ENCODE measurements around the gene NLRX1.

The NLRX1 gene

DNA sequence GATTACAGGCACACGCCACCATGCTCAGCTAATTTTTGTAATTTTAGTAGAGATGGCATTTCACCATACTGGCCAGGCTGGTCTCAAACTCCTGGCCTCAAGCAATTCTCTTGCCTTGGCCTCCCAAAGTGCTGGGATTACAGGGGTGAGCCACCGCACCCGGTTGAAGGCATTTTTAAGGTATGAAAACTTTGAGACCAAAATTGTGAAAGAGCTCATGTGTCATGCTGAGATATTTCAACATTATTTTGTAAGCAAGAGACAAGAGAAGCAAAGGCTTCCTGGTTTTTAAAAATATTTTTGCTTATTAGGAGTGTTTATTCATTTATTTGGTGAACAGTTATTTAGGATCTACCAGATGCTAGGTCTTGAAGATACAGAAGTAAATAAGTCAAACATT lies 23.6 kb downstream of the NLRX1 start:
- TF ChIP-seq, protein P1, sequence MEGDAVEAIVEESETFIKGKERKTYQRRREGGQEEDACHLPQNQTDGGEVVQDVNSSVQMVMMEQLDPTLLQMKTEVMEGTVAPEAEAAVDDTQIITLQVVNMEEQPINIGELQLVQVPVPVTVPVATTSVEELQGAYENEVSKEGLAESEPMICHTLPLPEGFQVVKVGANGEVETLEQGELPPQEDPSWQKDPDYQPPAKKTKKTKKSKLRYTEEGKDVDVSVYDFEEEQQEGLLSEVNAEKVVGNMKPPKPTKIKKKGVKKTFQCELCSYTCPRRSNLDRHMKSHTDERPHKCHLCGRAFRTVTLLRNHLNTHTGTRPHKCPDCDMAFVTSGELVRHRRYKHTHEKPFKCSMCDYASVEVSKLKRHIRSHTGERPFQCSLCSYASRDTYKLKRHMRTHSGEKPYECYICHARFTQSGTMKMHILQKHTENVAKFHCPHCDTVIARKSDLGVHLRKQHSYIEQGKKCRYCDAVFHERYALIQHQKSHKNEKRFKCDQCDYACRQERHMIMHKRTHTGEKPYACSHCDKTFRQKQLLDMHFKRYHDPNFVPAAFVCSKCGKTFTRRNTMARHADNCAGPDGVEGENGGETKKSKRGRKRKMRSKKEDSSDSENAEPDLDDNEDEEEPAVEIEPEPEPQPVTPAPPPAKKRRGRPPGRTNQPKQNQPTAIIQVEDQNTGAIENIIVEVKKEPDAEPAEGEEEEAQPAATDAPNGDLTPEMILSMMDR (IDR thresholded peaks at IDR 0.05; ENCODE audit: control insufficient read depth, insufficient read depth, low read depth, low read length, missing control alignments), result no peak
- DNase-seq (ENCODE audit: low read depth), result no peak
- no peak overlapping the region for H3K4me3 ChIP-seq (ENCODE audit: control insufficient read depth, low read depth, low read length)

DNA sequence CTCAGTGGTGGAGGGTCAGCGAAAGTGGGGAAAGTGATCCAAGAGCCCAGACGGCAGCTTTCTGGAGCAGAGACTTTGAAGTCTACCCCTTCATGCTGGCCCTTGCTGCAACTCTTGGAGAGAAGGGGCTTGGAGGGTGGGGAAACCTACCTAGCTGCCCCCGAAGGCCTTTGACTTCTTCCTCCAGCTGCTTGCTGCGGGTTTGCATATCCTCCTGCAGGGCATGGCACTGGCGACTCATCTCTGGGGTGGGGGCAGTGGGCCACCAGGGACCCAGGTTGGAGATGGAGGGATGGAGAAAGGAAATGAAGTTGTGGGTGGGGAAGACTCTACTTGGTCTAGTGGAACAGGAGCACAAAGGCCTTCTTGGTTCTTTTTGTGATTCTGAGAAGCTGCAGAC lies 24.5 kb downstream of the NLRX1 start:
- no peak overlapping the region for H3K4me3 ChIP-seq (ENCODE audit: control insufficient read depth, low read depth, low read length)
- TF ChIP-seq, protein P1 (IDR thresholded peaks at IDR 0.05; ENCODE audit: control insufficient read depth, insufficient read depth, low read depth, low read length, missing control alignments), result no peak
- DNase-seq (ENCODE audit: low read depth), result no peak

DNA sequence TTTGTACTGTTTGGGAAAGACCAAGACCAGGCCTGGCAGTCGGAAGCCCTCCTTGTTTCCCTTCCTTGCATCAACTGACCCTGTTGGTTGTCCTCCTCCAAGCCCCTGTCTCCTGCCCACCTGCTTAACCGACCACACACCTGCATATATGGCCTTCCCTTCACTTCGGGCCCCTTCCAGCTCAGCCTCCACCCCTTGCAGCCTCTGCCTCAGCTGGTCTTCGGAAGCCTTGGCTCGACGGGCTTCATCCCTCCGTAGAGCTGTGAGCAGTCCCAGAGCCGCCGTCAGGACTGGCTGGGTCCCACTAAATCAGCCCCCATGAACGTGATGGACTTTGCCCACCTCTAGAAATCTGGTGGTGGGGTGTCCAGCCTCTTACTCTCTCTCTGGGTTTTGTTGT lies 25.1 kb downstream of the NLRX1 start:
- TF ChIP-seq, protein P1 (IDR thresholded peaks at IDR 0.05; ENCODE audit: control insufficient read depth, insufficient read depth, low read depth, low read length, missing control alignments), result no peak
- no peak for DNase-seq (ENCODE audit: low read depth)
- no peak overlapping the region for H3K4me3 ChIP-seq (ENCODE audit: control insufficient read depth, low read depth, low read length)

DNA sequence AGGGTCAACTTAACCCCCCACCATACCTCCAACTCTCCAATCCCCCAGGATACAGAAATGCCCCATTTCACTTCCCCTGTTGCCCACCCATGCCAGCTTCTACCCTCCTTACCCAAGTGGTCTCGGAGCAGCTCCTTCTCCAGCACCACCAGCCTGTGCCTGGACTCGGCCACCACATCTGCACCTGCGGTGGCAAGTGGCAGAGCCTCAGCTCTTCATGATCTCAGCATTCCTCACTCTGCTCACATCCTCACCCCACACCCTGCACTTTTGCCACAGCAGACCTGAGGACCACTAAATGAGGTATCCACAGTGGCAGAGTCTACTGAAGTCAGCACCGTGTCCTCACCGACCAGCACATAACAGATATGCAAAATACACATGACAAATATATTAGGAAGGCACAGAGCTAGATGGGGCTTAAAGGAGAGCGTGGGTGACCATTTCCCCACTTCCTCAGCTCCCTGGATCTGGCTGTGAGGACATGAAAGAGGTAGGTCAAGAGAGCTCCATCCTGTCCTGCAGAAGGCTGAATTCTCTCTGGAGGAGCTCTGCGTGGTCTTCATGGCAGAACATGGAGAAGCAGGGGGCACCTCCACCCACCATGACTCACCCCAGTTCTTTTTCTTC lies 26.4 kb downstream of the NLRX1 start:
- TF ChIP-seq, protein P1 (IDR thresholded peaks at IDR 0.05; ENCODE audit: control insufficient read depth, insufficient read depth, low read depth, low read length, missing control alignments), result no peak
- H3K4me3 ChIP-seq (ENCODE audit: control insufficient read depth, low read depth, low read length), result no peak overlapping the region
- DNase-seq (ENCODE audit: low read depth), result no peak

DNA sequence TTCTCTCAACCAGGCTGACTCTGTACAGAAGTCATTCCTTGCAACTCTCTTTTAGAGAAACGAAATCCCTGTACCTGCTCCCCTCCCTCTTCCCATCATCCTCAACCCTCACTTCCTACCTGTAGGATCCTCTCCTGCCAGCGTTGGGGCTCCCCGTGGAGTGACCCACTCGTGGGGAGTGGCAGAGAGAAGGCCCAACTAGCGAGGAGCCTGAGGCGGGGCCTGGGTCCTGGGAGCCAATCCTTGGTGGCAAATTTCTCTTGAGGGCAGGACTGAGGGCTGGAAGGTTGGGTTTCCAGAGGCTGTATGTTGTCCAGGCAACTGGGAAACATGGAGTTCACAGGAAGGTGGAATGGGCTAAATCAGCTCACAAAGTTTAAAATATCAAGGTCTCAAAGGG lies 27.2 kb downstream of the NLRX1 start:
- TF ChIP-seq, protein P1 (IDR thresholded peaks at IDR 0.05; ENCODE audit: control insufficient read depth, insufficient read depth, low read depth, low read length, missing control alignments), result no peak
- no peak for DNase-seq (ENCODE audit: low read depth)
- no peak overlapping the region for H3K4me3 ChIP-seq (ENCODE audit: control insufficient read depth, low read depth, low read length)

DNA sequence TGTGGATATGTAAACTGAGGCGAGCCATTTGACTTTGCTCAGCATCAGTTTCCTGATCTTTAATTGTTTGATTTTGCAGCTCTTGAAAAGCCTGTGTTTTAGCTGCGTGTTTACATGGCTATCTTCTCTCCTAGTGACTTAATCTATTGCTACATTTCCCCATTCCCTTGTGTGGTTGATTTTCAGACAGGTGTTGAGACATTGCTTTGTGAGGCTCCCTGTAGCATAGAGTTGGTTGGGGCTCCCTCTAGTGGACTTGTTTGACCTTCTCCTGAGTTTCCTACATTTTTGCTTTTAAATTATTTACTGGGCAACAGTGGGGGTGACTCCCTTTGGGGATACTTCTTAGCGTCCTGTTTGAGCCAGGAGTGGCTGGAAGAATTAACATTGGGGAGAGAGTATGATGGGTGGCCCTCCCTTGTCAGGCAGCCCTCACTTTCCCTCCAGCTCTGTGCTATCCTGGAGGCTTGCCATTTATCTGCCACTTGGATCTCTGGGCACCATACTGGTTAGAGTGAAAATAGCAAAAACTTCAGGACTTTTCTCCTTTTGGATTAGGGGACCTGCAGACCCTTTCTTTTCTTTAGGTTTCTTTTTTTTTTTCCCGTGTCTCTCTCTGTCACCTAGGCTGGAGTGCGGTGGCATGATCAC lies 28.4 kb downstream of the NLRX1 start:
- DNase-seq (ENCODE audit: low read depth), result peak; percentile 64
- H3K4me3 ChIP-seq (ENCODE audit: control insufficient read depth, low read depth, low read length), result no peak overlapping the region
- TF ChIP-seq, protein P1 (IDR thresholded peaks at IDR 0.05; ENCODE audit: control insufficient read depth, insufficient read depth, low read depth, low read length, missing control alignments), result peak; percentile 84
